A549 (cell line): ENCODE results near the gene SERPINE2.

Experiments
- CHD2 ChIP-seq: fragments of 150-350 bp; IDR thresholded peaks from 2 replicates; pipeline ENCODE4 v1.6.1; 2014; ENCODE audit warnings: low read length; ENCODE audit not compliant: partially characterized antibody
- EP300 ChIP-seq, 2 experiments: fragments of >200 bp; sonication (Bioruptor Twin); formaldehyde crosslinking; IDR thresholded peaks; 2 replicates in 1 of 2; 3 replicates in 1 of 2; pipeline ENCODE4 v1.6.1; 2016 to 2017
- MAFK ChIP-seq: fragments of 450-650 bp; IDR thresholded peaks from 2 replicates; pipeline ENCODE4 v1.6.1; 2014; ENCODE audit not compliant: partially characterized antibody
- MAZ ChIP-seq: fragments of 150-350 bp; IDR thresholded peaks from 2 replicates; pipeline ENCODE4 v1.6.1; 2014; ENCODE audit warnings: antibody characterized with exemption, low read depth, low read length, borderline replicate concordance
- NR3C1 ChIP-seq: fragments of >200 bp; sonication (Bioruptor Twin); formaldehyde crosslinking; IDR thresholded peaks from 3 replicates; pipeline ENCODE4 v1.6.1; 2017
- POLR2AphosphoS2 ChIP-seq: conservative IDR thresholded peaks from 2 replicates; pipeline ENCODE4 v1.6.1; 2012; ENCODE audit warnings: low read length, improper control_type of control experiment, inconsistent platforms
- RNF2 ChIP-seq: fragments of 200-600 bp; sonication (generic); IDR thresholded peaks from 2 replicates; pipeline ENCODE4 v1.6.1; 2016; ENCODE audit warnings: low read depth, mild to moderate bottlenecking, antibody characterized with exemption, moderate library complexity, borderline replicate concordance
- TF ChIP-seq, protein P1 (sequence below): fragments of >200 bp; sonication (Bioruptor Twin); formaldehyde crosslinking; IDR thresholded peaks from 3 replicates; pipeline ENCODE4 v1.5.1; 2016
- TF ChIP-seq, protein P2 (sequence below): fragments of 200-600 bp; sonication (generic); IDR thresholded peaks from 2 replicates; pipeline ENCODE4 v1.6.1; 2016; ENCODE audit warnings: antibody characterized with exemption, mild to moderate bottlenecking, moderate library complexity
- TF ChIP-seq, protein P3 (sequence below): fragments of 150-350 bp; IDR thresholded peaks from 2 replicates; pipeline ENCODE4 v1.6.1; 2014; ENCODE audit warnings: low read depth, mild to moderate bottlenecking, low read length

DNA sequence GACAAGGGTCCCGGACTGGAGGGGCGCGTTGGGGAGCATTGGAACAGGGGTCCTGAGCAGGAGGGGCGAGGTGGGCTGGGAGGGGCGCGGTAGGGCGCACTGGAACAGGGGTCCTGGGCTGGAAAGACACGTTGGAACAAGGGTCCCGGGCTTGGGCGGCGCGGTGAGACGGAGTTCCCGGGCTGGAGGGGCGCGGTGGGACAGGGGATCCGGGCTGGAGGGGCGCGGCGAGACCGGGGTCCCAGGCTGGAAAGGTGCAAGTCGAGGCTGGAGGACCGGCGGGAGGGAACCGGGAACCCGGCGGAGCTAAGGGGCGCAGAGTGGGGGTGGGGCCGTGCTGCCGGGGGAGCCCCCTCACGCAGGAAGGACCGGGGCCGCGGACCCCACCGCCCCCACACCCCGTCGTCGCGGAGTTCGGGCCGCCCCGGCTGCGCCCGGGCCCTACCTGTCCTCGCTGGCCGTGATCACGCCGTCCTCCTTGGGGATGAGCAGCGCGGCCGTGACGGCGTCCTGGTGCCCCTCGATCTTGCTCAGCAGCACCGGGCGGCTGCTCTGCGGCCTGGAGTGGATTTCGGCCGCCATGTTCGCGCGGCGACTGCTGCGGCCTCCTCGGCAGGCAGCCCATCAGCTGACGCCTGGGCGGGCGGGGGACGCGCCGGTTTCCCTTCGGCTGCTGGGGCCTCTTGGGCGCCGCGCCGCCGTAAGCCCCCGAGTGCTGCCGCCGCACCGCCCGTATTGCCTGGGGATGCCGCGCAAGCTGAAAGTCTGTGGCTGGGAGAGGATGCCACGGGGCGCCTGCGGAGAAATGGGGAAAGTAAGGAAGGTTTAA lies 94.2 kb downstream of the SERPINE2 start, which contains the start of gene WDFY1:
- TF ChIP-seq CHD2 (no peak), EP300 (IDR thresholded peaks at IDR 0.05) (peak in 1 of 2 experiments; percentile 17; a peak in 1 of 5 replicates), NR3C1 (no peak), RNF2 (no peak), POLR2AphosphoS2 (no peak), MAZ (no peak), MAFK (no peak)
- TF ChIP-seq, protein P1, sequence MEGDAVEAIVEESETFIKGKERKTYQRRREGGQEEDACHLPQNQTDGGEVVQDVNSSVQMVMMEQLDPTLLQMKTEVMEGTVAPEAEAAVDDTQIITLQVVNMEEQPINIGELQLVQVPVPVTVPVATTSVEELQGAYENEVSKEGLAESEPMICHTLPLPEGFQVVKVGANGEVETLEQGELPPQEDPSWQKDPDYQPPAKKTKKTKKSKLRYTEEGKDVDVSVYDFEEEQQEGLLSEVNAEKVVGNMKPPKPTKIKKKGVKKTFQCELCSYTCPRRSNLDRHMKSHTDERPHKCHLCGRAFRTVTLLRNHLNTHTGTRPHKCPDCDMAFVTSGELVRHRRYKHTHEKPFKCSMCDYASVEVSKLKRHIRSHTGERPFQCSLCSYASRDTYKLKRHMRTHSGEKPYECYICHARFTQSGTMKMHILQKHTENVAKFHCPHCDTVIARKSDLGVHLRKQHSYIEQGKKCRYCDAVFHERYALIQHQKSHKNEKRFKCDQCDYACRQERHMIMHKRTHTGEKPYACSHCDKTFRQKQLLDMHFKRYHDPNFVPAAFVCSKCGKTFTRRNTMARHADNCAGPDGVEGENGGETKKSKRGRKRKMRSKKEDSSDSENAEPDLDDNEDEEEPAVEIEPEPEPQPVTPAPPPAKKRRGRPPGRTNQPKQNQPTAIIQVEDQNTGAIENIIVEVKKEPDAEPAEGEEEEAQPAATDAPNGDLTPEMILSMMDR: no peak
- TF ChIP-seq, protein P2, sequence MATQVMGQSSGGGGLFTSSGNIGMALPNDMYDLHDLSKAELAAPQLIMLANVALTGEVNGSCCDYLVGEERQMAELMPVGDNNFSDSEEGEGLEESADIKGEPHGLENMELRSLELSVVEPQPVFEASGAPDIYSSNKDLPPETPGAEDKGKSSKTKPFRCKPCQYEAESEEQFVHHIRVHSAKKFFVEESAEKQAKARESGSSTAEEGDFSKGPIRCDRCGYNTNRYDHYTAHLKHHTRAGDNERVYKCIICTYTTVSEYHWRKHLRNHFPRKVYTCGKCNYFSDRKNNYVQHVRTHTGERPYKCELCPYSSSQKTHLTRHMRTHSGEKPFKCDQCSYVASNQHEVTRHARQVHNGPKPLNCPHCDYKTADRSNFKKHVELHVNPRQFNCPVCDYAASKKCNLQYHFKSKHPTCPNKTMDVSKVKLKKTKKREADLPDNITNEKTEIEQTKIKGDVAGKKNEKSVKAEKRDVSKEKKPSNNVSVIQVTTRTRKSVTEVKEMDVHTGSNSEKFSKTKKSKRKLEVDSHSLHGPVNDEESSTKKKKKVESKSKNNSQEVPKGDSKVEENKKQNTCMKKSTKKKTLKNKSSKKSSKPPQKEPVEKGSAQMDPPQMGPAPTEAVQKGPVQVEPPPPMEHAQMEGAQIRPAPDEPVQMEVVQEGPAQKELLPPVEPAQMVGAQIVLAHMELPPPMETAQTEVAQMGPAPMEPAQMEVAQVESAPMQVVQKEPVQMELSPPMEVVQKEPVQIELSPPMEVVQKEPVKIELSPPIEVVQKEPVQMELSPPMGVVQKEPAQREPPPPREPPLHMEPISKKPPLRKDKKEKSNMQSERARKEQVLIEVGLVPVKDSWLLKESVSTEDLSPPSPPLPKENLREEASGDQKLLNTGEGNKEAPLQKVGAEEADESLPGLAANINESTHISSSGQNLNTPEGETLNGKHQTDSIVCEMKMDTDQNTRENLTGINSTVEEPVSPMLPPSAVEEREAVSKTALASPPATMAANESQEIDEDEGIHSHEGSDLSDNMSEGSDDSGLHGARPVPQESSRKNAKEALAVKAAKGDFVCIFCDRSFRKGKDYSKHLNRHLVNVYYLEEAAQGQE: no peak
- TF ChIP-seq, protein P3, sequence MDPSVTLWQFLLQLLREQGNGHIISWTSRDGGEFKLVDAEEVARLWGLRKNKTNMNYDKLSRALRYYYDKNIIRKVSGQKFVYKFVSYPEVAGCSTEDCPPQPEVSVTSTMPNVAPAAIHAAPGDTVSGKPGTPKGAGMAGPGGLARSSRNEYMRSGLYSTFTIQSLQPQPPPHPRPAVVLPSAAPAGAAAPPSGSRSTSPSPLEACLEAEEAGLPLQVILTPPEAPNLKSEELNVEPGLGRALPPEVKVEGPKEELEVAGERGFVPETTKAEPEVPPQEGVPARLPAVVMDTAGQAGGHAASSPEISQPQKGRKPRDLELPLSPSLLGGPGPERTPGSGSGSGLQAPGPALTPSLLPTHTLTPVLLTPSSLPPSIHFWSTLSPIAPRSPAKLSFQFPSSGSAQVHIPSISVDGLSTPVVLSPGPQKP: no peak
